SK-N-SH treated with all-trans-retinoic acid at 6 μM for 48 hours (cell line): ENCODE measurements around the gene COL4A1.

Experiments used
- BACH2 ChIP-seq: fragments of 250-450 bp; sonication (Bioruptor Pico); IDR thresholded peaks from 2 replicates; pipeline ENCODE4 v1.9.0; 2021; ENCODE audit warnings: mild to moderate bottlenecking, borderline replicate concordance
- RARB ChIP-seq: fragments of 250-450 bp; sonication (Bioruptor Pico); IDR thresholded peaks from 2 replicates; pipeline ENCODE4 v1.8.0; 2021; ENCODE audit warnings: mild to moderate bottlenecking, moderate library complexity
- TCF4 ChIP-seq: fragments of 250-450 bp; sonication (Bioruptor Pico); IDR thresholded peaks from 2 replicates; pipeline ENCODE4 v1.8.0; 2021; ENCODE audit warnings: mild to moderate bottlenecking, moderate library complexity, borderline replicate concordance
- ZNF70 ChIP-seq: fragments of 450-650 bp; formaldehyde crosslinking; IDR thresholded peaks from 2 replicates; pipeline ENCODE4 v1.5.0; 2020; ENCODE audit warnings: mild to moderate bottlenecking, moderate library complexity

DNA sequence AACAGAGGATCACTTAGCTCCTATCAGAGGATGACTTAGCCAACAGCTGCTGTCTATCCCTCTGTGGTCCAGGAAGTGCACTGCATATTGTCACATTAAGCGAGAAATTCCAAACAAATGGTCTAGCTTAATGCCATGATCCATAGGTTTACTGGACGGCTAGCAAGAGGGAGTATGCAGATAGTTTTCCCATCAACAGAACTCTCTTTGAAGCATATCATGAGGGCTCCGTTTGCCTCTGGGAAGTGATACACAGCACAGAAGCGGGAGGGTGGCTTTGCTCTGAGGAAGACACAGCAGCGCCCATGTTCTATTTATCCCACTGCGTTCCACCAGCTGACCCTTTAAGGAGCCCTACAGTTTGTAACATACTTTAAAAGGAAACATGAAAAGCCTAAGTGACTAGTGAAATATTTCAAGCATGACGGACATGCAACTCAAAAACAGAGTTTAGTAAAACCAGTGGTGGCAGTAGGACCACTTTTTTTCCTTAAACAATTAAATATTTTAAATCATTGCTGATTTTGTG, 52.7 kb downstream of the COL4A1 start:
- no peak for TF ChIP-seq ZNF70 (CRISPR knock-in tag)
- no peak for TF ChIP-seq TCF4
- TF ChIP-seq RARB (CRISPR knock-in tag), result no peak
- TF ChIP-seq BACH2 (CRISPR knock-in tag), result no peak
